Measurements from ENCODE around the gene AP4M1.

The AP4M1 gene

DNA sequence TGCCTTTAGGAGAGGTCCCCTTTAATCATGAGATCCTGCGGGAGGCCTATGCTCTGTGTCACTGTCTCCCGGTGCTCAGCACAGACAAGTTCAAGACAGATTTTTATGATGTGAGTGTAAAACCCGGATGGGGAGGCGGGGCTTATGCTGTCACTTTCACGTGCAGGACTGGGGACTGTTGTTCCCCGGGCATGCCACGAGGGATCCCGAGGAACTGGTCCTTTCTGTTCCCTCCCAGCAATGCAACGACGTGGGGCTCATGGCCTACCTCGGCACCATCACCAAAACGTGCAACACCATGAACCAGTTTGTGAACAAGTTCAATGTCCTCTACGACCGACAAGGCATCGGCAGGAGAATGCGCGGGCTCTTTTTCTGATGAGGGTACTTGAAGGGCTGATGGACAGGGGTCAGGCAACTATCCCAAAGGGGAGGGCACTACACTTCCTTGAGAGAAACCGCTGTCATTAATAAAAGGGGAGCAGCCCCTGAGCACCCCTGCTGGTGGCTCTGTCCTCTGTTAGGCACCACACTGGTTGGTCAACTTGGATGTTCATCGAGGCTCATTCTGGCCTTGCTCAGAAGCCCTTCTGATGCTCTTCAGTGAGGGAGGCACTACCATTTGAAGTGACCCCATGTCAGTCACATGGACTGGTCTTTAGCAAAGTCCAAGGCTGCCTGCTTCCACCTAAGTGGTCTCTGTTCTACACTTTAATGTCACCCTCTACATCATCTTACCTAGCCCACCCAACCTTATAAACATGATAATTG lies 9.8 kb upstream of the AP4M1 start (continued):
- TF ChIP-seq TCF7L2 (IDR thresholded peaks at IDR 0.05; ENCODE audit: borderline replicate concordance, low read depth, low read length) (no peak), ZNF624 (tag by site-specific recombination; IDR thresholded peaks at IDR 0.05) (no peak), YY2 (tag by site-specific recombination; IDR thresholded peaks at IDR 0.05) (no peak), SP2 (tag by site-specific recombination; IDR thresholded peaks at IDR 0.05) (0 out of 2 replicates have a peak, but pooled peaks have one; percentile 18), ZNF274 (IDR thresholded peaks at IDR 0.05; ENCODE audit: low read length) (no peak), ZNF274 (tag by site-specific recombination; IDR thresholded peaks at IDR 0.05; ENCODE audit: borderline replicate concordance) (no peak), ZNF114 (tag by site-specific recombination; IDR thresholded peaks at IDR 0.05) (no peak), ZBTB17 (tag by site-specific recombination; IDR thresholded peaks at IDR 0.05) (peak; percentile 51; the same call in 1 of the 2 replicates), ZNF629 (tag by site-specific recombination; IDR thresholded peaks at IDR 0.05) (peak; percentile 44), ZNF112 (tag by site-specific recombination; IDR thresholded peaks at IDR 0.05) (no peak), ZFP41 (tag by site-specific recombination; IDR thresholded peaks at IDR 0.05; ENCODE audit: borderline replicate concordance) (no peak), ZNF654 (tag by site-specific recombination; IDR thresholded peaks at IDR 0.05; ENCODE audit: low read depth) (no peak), ZNF184 (tag by site-specific recombination; IDR thresholded peaks at IDR 0.05) (no peak)
- TF ChIP-seq, protein P1, sequence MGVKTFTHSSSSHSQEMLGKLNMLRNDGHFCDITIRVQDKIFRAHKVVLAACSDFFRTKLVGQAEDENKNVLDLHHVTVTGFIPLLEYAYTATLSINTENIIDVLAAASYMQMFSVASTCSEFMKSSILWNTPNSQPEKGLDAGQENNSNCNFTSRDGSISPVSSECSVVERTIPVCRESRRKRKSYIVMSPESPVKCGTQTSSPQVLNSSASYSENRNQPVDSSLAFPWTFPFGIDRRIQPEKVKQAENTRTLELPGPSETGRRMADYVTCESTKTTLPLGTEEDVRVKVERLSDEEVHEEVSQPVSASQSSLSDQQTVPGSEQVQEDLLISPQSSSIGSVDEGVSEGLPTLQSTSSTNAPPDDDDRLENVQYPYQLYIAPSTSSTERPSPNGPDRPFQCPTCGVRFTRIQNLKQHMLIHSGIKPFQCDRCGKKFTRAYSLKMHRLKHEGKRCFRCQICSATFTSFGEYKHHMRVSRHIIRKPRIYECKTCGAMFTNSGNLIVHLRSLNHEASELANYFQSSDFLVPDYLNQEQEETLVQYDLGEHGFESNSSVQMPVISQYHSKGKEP (tag by site-specific recombination; IDR thresholded peaks at IDR 0.05), result peak; percentile 23; the same call in 1 of the 2 replicates
- TF ChIP-seq, protein P2, sequence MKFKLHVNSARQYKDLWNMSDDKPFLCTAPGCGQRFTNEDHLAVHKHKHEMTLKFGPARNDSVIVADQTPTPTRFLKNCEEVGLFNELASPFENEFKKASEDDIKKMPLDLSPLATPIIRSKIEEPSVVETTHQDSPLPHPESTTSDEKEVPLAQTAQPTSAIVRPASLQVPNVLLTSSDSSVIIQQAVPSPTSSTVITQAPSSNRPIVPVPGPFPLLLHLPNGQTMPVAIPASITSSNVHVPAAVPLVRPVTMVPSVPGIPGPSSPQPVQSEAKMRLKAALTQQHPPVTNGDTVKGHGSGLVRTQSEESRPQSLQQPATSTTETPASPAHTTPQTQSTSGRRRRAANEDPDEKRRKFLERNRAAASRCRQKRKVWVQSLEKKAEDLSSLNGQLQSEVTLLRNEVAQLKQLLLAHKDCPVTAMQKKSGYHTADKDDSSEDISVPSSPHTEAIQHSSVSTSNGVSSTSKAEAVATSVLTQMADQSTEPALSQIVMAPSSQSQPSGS (tag by site-specific recombination; IDR thresholded peaks at IDR 0.05; ENCODE audit: low read depth), result no peak
- TF ChIP-seq, protein P3, sequence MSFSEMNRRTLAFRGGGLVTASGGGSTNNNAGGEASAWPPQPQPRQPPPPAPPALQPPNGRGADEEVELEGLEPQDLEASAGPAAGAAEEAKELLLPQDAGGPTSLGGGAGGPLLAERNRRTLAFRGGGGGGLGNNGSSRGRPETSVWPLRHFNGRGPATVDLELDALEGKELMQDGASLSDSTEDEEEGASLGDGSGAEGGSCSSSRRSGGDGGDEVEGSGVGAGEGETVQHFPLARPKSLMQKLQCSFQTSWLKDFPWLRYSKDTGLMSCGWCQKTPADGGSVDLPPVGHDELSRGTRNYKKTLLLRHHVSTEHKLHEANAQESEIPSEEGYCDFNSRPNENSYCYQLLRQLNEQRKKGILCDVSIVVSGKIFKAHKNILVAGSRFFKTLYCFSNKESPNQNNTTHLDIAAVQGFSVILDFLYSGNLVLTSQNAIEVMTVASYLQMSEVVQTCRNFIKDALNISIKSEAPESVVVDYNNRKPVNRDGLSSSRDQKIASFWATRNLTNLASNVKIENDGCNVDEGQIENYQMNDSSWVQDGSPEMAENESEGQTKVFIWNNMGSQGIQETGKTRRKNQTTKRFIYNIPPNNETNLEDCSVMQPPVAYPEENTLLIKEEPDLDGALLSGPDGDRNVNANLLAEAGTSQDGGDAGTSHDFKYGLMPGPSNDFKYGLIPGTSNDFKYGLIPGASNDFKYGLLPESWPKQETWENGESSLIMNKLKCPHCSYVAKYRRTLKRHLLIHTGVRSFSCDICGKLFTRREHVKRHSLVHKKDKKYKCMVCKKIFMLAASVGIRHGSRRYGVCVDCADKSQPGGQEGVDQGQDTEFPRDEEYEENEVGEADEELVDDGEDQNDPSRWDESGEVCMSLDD (tag by site-specific recombination; IDR thresholded peaks at IDR 0.05), result no peak
- TF ChIP-seq, protein P4, sequence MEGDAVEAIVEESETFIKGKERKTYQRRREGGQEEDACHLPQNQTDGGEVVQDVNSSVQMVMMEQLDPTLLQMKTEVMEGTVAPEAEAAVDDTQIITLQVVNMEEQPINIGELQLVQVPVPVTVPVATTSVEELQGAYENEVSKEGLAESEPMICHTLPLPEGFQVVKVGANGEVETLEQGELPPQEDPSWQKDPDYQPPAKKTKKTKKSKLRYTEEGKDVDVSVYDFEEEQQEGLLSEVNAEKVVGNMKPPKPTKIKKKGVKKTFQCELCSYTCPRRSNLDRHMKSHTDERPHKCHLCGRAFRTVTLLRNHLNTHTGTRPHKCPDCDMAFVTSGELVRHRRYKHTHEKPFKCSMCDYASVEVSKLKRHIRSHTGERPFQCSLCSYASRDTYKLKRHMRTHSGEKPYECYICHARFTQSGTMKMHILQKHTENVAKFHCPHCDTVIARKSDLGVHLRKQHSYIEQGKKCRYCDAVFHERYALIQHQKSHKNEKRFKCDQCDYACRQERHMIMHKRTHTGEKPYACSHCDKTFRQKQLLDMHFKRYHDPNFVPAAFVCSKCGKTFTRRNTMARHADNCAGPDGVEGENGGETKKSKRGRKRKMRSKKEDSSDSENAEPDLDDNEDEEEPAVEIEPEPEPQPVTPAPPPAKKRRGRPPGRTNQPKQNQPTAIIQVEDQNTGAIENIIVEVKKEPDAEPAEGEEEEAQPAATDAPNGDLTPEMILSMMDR (tag by site-specific recombination; IDR thresholded peaks at IDR 0.05), result peak; percentile 21; the same call in 1 of the 2 replicates
- TF ChIP-seq, protein P5, sequence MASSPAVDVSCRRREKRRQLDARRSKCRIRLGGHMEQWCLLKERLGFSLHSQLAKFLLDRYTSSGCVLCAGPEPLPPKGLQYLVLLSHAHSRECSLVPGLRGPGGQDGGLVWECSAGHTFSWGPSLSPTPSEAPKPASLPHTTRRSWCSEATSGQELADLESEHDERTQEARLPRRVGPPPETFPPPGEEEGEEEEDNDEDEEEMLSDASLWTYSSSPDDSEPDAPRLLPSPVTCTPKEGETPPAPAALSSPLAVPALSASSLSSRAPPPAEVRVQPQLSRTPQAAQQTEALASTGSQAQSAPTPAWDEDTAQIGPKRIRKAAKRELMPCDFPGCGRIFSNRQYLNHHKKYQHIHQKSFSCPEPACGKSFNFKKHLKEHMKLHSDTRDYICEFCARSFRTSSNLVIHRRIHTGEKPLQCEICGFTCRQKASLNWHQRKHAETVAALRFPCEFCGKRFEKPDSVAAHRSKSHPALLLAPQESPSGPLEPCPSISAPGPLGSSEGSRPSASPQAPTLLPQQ (tag by site-specific recombination; IDR thresholded peaks at IDR 0.05), result 0 out of 2 replicates have a peak, but pooled peaks have one; percentile 6
- TF ChIP-seq, protein P6, sequence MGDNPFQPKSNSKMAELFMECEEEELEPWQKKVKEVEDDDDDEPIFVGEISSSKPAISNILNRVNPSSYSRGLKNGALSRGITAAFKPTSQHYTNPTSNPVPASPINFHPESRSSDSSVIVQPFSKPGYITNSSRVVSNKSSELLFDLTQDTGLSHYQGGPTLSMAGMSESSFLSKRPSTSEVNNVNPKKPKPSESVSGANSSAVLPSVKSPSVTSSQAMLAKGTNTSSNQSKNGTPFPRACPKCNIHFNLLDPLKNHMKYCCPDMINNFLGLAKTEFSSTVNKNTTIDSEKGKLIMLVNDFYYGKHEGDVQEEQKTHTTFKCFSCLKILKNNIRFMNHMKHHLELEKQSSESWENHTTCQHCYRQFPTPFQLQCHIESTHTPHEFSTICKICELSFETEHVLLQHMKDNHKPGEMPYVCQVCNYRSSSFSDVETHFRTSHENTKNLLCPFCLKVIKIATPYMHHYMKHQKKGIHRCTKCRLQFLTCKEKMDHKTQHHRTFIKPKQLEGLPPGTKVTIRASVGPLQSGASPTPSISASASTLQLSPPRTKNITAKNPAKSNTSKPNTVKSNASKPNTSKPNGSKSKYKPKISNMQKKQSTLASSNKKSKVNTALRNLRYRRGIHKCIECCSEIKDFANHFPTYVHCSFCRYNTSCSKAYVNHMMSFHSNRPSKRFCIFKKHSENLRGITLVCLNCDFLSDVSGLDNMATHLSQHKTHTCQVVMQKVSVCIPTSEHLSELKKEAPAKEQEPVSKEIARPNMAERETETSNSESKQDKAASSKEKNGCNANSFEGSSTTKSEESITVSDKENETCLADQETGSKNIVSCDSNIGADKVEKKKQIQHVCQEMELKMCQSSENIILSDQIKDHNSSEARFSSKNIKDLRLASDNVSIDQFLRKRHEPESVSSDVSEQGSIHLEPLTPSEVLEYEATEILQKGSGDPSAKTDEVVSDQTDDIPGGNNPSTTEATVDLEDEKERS (tag by site-specific recombination; IDR thresholded peaks at IDR 0.05), result no peak
- TF ChIP-seq, protein P7, sequence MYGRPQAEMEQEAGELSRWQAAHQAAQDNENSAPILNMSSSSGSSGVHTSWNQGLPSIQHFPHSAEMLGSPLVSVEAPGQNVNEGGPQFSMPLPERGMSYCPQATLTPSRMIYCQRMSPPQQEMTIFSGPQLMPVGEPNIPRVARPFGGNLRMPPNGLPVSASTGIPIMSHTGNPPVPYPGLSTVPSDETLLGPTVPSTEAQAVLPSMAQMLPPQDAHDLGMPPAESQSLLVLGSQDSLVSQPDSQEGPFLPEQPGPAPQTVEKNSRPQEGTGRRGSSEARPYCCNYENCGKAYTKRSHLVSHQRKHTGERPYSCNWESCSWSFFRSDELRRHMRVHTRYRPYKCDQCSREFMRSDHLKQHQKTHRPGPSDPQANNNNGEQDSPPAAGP (tag by site-specific recombination; IDR thresholded peaks at IDR 0.05), result no peak
- TF ChIP-seq, protein P8, sequence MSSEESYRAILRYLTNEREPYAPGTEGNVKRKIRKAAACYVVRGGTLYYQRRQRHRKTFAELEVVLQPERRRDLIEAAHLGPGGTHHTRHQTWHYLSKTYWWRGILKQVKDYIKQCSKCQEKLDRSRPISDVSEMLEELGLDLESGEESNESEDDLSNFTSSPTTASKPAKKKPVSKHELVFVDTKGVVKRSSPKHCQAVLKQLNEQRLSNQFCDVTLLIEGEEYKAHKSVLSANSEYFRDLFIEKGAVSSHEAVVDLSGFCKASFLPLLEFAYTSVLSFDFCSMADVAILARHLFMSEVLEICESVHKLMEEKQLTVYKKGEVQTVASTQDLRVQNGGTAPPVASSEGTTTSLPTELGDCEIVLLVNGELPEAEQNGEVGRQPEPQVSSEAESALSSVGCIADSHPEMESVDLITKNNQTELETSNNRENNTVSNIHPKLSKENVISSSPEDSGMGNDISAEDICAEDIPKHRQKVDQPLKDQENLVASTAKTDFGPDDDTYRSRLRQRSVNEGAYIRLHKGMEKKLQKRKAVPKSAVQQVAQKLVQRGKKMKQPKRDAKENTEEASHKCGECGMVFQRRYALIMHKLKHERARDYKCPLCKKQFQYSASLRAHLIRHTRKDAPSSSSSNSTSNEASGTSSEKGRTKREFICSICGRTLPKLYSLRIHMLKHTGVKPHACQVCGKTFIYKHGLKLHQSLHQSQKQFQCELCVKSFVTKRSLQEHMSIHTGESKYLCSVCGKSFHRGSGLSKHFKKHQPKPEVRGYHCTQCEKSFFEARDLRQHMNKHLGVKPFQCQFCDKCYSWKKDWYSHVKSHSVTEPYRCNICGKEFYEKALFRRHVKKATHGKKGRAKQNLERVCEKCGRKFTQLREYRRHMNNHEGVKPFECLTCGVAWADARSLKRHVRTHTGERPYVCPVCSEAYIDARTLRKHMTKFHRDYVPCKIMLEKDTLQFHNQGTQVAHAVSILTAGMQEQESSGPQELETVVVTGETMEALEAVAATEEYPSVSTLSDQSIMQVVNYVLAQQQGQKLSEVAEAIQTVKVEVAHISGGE (tag by site-specific recombination; conservative IDR thresholded peaks at IDR 0.05; ENCODE audit: low read depth), result no peak
